Transverse colon (tissue), 4 donors: ENCODE results near the gene ZFHX3.

Experiments used
- CTCF ChIP-seq, 5 experiments: fragments of 200-600 bp in 3 of 5; fragments of 450-650 bp in 2 of 5; sonication (generic) in 3 of 5; IDR thresholded peaks; 1 replicate in 2 of 5; 2 replicates in 3 of 5; pipeline ENCODE4 v1.5.1; 2016 to 2017; ENCODE audit warnings: antibody characterized with exemption in 5 of 5, inconsistent platforms in 3 of 5, mild to moderate bottlenecking in 2 of 5, moderate library complexity in 1 of 5
- EP300 ChIP-seq: sonication (generic); formaldehyde crosslinking; IDR thresholded peaks from one replicate; pipeline ENCODE4 v1.6.1; 2017; ENCODE audit warnings: antibody characterized with exemption, low read depth
- POLR2A ChIP-seq: fragments of 450-650 bp; IDR thresholded peaks from one replicate; pipeline ENCODE4 v1.6.1; 2016; ENCODE audit warnings: antibody characterized with exemption, mild to moderate bottlenecking, moderate library complexity
- POLR2AphosphoS5 ChIP-seq, 3 donors: sonication (generic); formaldehyde crosslinking; IDR thresholded peaks; one replicate each; pipeline ENCODE4 v1.6.1; 2016; ENCODE audit warnings: antibody characterized with exemption in 3 of 3

GRCh38 chr16:73023752-73024570 is 24.0 kb downstream of the ZFHX3 start:
- TF ChIP-seq CTCF (IDR thresholded peaks at IDR 0.05) (no peak), POLR2A (no peak), EP300 (no peak), POLR2AphosphoS5 (IDR thresholded peaks at IDR 0.05) (no peak)
